ENCODE data around the gene PACRG.
A peak's percentile ranks its signal among the peaks of the same experiment; 100 is the strongest.

The PACRG gene

DNA sequence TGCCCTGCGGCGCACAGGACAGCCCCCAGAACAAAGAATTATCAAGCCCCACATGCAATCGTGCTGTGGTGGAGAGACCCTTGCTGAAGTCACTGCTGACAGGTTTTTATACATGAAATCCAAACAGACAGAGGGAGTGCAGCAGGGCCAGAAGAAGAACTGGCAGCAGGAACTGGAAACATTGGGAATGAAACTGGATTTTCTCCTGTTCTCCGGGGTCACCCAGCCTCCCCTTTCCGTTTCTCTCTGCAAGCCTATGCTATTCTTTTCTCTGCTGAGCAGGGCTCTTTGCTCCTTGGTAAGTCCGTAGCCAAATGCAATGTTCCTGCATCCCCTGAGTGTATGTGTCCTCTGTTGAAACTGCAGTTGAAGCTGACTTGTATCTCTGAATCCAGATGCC lies 623.2 kb downstream of the PACRG start:
- no peak for DNase-seq (ENCODE audit: low spot score)

GRCh38 chr6:163352011-163352685 lies 624.4 kb downstream of the PACRG start:
- no peak for DNase-seq (ENCODE audit: low spot score)

DNA sequence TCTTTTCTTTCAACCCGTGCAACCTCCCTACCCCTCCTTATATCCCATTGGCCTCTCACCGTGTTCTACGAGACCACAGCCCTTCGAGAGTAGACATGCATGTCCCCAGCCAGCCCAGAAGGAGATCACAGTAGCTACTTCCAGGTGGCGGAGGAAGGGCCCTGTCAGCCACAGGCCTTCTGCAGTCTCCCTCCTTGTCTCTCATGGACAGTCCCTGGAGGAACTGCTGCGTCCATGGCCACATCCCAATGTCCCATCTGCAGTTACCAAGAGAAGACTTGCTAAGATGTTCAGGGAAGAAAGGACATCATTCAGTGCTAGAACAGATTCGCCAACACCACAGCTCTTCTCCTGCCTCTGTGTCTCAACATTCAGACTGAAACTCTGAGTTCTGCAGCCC lies 625.2 kb downstream of the PACRG start:
- DNase-seq (ENCODE audit: low spot score) = no peak

DNA sequence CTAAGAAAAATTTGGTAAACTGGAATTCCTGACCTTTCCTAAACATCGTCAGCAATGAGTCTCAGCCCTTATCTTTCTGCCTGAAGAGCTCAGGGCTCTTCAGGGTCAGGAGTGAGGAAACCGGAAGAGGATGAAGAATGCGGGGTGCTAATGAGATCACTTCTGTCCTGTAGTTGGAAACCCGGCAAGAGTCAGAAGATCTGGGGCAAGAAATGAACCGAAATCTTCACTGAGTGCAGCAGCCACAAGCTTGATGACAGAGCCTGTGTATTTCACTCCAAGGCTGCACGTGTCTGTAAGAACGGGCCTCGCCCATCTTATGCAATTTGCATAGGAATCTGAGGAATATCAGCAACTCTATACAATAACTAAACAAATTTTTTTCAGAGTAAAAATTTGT lies 626.3 kb downstream of the PACRG start:
- no peak for DNase-seq (ENCODE audit: low spot score)

- no peak for DNase-seq (ENCODE audit: low spot score)
These were observed 627.1 kb downstream of the PACRG start for GRCh38 chr6:163354761-163355425.

- no peak for DNase-seq (ENCODE audit: low spot score)
These were observed 627.7 kb downstream of the PACRG start for GRCh38 chr6:163355426-163355991.

- DNase-seq (ENCODE audit: low spot score) = peak; percentile 17
These were observed 628.5 kb downstream of the PACRG start for GRCh38 chr6:163356324-163356723.

DNA sequence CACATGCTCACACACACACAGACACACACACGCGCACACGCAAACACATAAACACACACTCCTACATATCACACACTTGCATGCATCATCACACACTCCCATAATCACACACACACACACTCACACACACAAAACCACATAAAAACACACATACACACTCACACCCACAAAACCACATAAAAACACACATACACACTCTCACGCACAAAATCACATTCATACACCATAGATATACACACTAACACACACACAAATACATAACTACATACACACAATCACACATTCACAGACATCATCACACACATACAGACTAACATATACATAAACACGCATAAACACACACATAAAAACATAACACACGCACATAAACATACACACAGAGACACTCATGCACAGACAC lies 629.0 kb downstream of the PACRG start:
- DNase-seq (ENCODE audit: low spot score) = no peak

DNA sequence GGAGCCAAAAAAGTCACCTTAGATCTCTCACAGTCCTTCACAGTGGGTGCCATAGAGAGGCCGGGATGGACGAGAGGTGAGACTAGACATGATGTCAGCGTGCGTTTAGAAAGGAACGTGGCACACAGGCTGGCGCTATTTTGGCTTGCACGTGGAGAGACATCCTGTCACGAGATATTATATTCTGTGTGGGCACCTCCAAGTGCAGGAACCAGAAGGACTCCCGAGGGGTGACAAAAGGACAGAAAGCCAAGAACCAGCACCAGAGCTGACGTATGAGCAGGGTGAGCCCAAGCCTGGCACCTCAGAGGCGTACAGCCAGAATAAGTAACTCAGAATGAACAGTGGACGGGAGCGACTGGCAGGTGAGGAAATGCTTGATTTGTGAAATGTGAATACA lies 636.9 kb downstream of the PACRG start:
- DNase-seq (ENCODE audit: low spot score) = no peak

Small RNAs within 50 kb of the gene (small RNA-seq; reads per million reads assigned to genes)
- gene AL031121.1 = 0 reads per million in 2 experiments
- 0 reads per million in 2 experiments for gene AL590286.1

Data from SK-N-DZ (cell line).